HG03064 (cell line): Measurements from ENCODE around the gene XKRX.

ENCODE experiments used
- ATAC-seq: cut with Tn5 transposase; IDR thresholded peaks from one replicate; pipeline ENCODE4 v1.9.1; 2021; ENCODE audit warnings: low read depth; ENCODE audit not compliant: unreplicated experiment

XKRX gene

DNA sequence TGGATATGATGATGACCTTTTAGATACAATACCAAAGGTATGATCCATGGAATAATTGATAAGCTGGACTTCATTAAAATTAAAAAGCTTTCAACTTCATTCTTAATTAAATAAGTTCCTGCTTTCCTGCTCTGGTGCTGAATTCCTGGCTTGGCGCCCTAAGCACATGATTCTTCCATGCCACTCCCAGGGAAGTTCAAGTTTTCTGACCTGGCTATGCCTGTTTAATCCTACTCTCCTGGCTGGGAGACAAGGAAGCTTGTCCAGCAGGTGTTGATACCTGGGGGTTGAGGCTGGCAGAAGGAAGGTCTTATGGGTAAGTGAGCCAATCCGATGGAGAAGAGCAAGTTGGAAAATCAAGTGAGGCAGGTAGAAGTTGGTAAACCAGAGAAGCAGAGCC, 24.3 kb downstream of the XKRX start:
- ATAC-seq, result no peak

- ATAC-seq, result no peak
These were observed 33.2 kb downstream of the XKRX start for GRCh38 chrX:100895365-100896075.

DNA sequence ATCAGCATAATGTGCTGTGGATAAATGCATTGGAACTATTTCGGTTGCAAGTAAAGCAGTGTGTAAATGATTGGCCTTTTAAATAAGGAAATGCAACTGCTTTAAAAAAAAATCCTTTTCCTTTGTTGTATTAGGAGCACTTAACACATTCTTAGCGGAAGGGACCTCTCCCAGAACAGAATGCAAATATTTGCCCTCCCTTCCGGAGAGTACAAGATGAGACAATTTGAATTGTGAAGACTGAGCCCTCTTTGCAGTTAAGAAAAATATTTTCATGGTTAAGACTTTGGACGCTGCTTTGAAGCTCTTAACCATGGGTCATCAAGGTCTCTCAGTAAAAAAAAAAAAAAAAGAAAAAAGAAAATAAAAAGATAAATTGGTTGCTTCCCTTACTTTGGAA, 45.1 kb downstream of the XKRX start:
- no peak for ATAC-seq

- no peak for ATAC-seq
These were observed 48.3 kb downstream of the XKRX start for GRCh38 chrX:100880368-100880767.

- no peak for ATAC-seq
These were observed 54.4 kb downstream of the XKRX start, which contains the start of gene NOX1 for GRCh38 chrX:100874325-100874724. NOX1 (minus strand) TSS chrX:100874359; CDS start chrX:100874139, 220 bp downstream.

- ATAC-seq, result no peak
These were observed 56.8 kb downstream of the XKRX start for GRCh38 chrX:100871594-100872560.

GRCh38 chrX:100870527-100870926, 58.2 kb downstream of the XKRX start:
- no peak for ATAC-seq

GRCh38 chrX:100868273-100868672, 60.4 kb downstream of the XKRX start:
- no peak for ATAC-seq

DNA sequence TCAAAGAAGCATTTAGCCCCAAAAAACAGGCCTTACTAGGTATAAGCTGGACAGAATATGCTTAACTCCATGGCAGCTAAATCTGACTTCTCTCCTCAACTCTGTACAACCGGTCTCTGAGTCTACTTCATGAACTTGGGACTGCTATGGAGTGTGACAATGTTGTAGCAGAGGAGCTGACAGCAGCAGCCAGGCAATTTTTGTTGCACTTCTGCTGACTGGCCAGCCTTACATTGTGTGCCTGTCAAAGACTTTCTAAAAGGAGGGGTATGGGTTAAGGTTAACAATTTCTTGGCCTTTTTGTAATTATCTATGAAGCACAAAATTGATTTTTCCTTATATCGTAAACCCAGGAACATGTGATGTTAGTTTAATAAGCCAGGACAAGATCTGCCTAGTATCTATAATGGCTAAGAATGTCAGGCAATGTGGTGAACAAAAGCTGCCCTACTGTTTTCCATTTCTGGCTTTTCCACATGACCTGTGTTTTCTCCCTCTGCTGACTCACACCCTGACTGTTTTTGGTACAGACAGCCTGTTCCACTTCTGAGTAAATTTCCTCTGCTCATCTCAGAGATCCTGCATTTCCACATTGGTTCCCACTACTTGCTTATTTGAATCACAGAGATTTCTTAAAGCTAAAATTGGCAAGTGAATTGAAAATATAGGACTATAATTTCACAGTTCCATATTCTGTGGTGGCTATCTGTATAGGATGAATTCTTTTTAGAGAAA, 63.9 kb downstream of the XKRX start:
- ATAC-seq, result no peak
